Vagina (tissue), 2 donors: ENCODE data around the gene PTGIS.

Experiments
- POLR2A ChIP-seq, 2 donors: fragments of 450-650 bp; IDR thresholded peaks; one replicate each; pipeline ENCODE4 v1.6.1; 2017; ENCODE audit warnings: antibody characterized with exemption in 2 of 2, mild to moderate bottlenecking in 2 of 2, moderate library complexity in 2 of 2
- TF ChIP-seq, protein P1 (sequence below), 3 experiments: fragments of 450-650 bp in 2 of 3; fragments of 200-600 bp in 1 of 3; sonication (generic) in 1 of 3; IDR thresholded peaks; one replicate each; pipeline ENCODE4 v1.5.1; 2017 to 2019; ENCODE audit warnings: antibody characterized with exemption in 3 of 3, mild to moderate bottlenecking in 2 of 3, moderate library complexity in 2 of 3

DNA sequence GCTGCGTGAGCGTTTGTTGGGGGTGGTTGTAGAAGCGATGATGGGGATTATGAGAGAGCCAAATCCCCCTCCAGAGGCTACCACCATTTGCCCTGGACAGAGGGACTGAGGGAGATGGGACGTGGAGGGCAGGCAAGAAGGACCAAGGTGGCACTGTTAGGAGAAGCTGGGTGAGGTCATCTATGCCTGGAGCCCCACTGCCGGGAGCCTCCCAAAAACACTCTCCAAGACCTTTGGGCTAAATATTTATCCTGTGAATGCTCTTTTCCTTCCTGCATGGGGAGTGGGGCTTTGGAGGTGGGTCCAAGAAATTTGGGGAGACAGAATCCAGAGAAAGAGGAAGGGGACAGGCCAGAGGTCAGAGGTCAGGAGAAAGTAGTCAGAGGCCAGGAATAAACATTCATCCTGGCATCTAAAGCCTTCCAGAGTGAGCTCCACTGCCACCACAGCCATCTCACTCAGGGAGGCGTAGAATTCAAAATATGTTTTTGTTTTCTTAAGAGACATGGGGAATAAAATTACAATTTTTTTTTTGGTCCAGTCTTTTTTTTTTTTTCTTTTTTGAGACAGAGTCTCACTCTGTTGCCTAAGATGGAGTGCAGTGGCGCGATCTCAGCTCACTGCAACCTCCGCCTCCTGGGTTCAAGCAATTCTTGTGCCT, 17.8 kb upstream of the PTGIS start:
- TF ChIP-seq, protein P1, sequence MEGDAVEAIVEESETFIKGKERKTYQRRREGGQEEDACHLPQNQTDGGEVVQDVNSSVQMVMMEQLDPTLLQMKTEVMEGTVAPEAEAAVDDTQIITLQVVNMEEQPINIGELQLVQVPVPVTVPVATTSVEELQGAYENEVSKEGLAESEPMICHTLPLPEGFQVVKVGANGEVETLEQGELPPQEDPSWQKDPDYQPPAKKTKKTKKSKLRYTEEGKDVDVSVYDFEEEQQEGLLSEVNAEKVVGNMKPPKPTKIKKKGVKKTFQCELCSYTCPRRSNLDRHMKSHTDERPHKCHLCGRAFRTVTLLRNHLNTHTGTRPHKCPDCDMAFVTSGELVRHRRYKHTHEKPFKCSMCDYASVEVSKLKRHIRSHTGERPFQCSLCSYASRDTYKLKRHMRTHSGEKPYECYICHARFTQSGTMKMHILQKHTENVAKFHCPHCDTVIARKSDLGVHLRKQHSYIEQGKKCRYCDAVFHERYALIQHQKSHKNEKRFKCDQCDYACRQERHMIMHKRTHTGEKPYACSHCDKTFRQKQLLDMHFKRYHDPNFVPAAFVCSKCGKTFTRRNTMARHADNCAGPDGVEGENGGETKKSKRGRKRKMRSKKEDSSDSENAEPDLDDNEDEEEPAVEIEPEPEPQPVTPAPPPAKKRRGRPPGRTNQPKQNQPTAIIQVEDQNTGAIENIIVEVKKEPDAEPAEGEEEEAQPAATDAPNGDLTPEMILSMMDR (IDR thresholded peaks at IDR 0.05): no peak
- no peak for TF ChIP-seq POLR2A (IDR thresholded peaks at IDR 0.05)
